CD14-positive monocyte (primary cell): ENCODE data around the gene SLCO2A1. TPM values are rescaled to one million over a fixed set of nuclear protein-coding genes. Genes with fewer than 3 reads are reported as not detected.

Experiments used
- DNase-seq, 3 donors: peaks; one replicate each; pipeline ENCODE4 v3.0.0-alpha.2; 2011 to 2022
- H2AFZ ChIP-seq: 2 replicates; pipeline ENCODE4 v1.6.0; 2012; ENCODE audit warnings: mild to moderate bottlenecking, low read depth, low read length, inconsistent platforms; ENCODE audit not compliant: insufficient read depth, poor library complexity, severe bottlenecking
- H3K27ac ChIP-seq, 2 donors: 1 replicate in 1 of 2; 2 replicates in 1 of 2; pipeline ENCODE4 v1.5.1; 2012 to 2013; ENCODE audit warnings: low read length in 2 of 2, control low read depth in 1 of 2, inconsistent platforms in 1 of 2, low read depth in 1 of 2, mild to moderate bottlenecking in 1 of 2
- H3K27me3 ChIP-seq, 2 donors: one replicate each; pipeline versions ENCODE4 v1.6.0 to v1.6.1; 2011 to 2013; ENCODE audit warnings: low read length in 2 of 2; ENCODE audit not compliant: control insufficient read depth in 2 of 2, insufficient read depth in 2 of 2
- H3K36me3 ChIP-seq, 2 donors: replicated peaks in 1 of 2; 1 replicate in 1 of 2; 2 replicates in 1 of 2; pipeline versions ENCODE4 v1.5.1 to v1.6.1; 2012 to 2013; ENCODE audit warnings: low read length in 2 of 2, control low read depth in 1 of 2, inconsistent platforms in 1 of 2, mild to moderate bottlenecking in 1 of 2; ENCODE audit not compliant: insufficient read depth in 2 of 2, control insufficient read depth in 1 of 2
- H3K4me1 ChIP-seq, 2 donors: 1 replicate in 1 of 2; 2 replicates in 1 of 2; pipeline versions ENCODE4 v1.5.1 to v1.6.1; 2012 to 2013; ENCODE audit warnings: low read length in 2 of 2, control low read depth in 1 of 2, inconsistent platforms in 1 of 2, mild to moderate bottlenecking in 1 of 2, moderate library complexity in 1 of 2; ENCODE audit not compliant: insufficient read depth in 2 of 2, control insufficient read depth in 1 of 2
- H3K4me2 ChIP-seq: replicated peaks from 2 replicates; pipeline ENCODE3; 2012; ENCODE audit warnings: low read length, moderate library complexity, mild to moderate bottlenecking; ENCODE audit not compliant: poor library complexity, severe bottlenecking; ENCODE audit errors: extremely low read depth
- H3K4me3 ChIP-seq, 3 experiments: fragments of 200-600 bp in 1 of 3; sonication (generic) in 1 of 3; replicated peaks in 1 of 3; 1 replicate in 2 of 3; 2 replicates in 1 of 3; pipeline ENCODE4 v1.5.1; 2011 to 2013; ENCODE audit warnings: low read length in 3 of 3, mild to moderate bottlenecking in 3 of 3, control low read depth in 2 of 3, low read depth in 2 of 3, inconsistent platforms in 1 of 3, moderate library complexity in 1 of 3
- H3K79me2 ChIP-seq: 2 replicates; pipeline ENCODE4 v1.6.0; 2012; ENCODE audit warnings: mild to moderate bottlenecking, control low read depth, inconsistent platforms, low read length, moderate library complexity; ENCODE audit not compliant: insufficient read depth
- H3K9ac ChIP-seq: 2 replicates; pipeline ENCODE4 v1.6.0; 2017; ENCODE audit warnings: low read length, mild to moderate bottlenecking; ENCODE audit not compliant: insufficient read depth, poor library complexity, severe bottlenecking
- H3K9me3 ChIP-seq, 2 donors: replicated peaks in 1 of 2; 1 replicate in 1 of 2; 2 replicates in 1 of 2; pipeline versions ENCODE4 v1.5.1 to v1.6.1; 2012 to 2013; ENCODE audit warnings: low read length in 2 of 2, control low read depth in 1 of 2; ENCODE audit not compliant: control insufficient read depth in 1 of 2, insufficient read depth in 1 of 2
- H4K20me1 ChIP-seq: 2 replicates; pipeline ENCODE4 v1.6.0; 2012; ENCODE audit warnings: mild to moderate bottlenecking, low read length, control low read depth, moderate library complexity; ENCODE audit not compliant: insufficient read depth
- H3K27ac Mint-ChIP-seq, 7 donors: one replicate each; pipeline ENCODE4 v1.8.0; 2020; ENCODE audit warnings: mild to moderate bottlenecking in 7 of 7, mixed read lengths in 7 of 7, moderate library complexity in 6 of 7, inconsistent platforms in 2 of 7
- H3K27me3 Mint-ChIP-seq, 3 donors: one replicate each; pipeline ENCODE4 v1.8.0; 2021 to 2022; ENCODE audit warnings: low read depth in 3 of 3, mild to moderate bottlenecking in 3 of 3, mixed read lengths in 3 of 3, moderate library complexity in 3 of 3, inconsistent platforms in 1 of 3
- H3K36me3 Mint-ChIP-seq, 2 donors: one replicate each; pipeline ENCODE4 v1.8.0; 2020; ENCODE audit warnings: mixed read lengths in 2 of 2, inconsistent platforms in 1 of 2, mild to moderate bottlenecking in 1 of 2
- H3K4me1 Mint-ChIP-seq: one replicate; pipeline ENCODE4 v1.8.0; 2020; ENCODE audit warnings: mild to moderate bottlenecking, mixed read lengths
- H3K4me3 Mint-ChIP-seq, 2 donors: one replicate each; pipeline ENCODE4 v1.8.0; 2020; ENCODE audit warnings: mild to moderate bottlenecking in 2 of 2, mixed read lengths in 2 of 2, moderate library complexity in 1 of 2
- H3K9me3 Mint-ChIP-seq, 7 donors: one replicate each; pipeline ENCODE4 v1.8.0; 2020 to 2022; ENCODE audit warnings: mixed read lengths in 7 of 7, mild to moderate bottlenecking in 6 of 7, moderate library complexity in 6 of 7, inconsistent platforms in 2 of 7
- CTCF ChIP-seq: fragments of 200-600 bp; IDR thresholded peaks from one replicate; pipeline ENCODE4 v1.8.0; 2022; ENCODE audit warnings: antibody characterized with exemption, mild to moderate bottlenecking
- WGBS: methylation state at CpG from one replicate; pipeline ENCODE4 v1.1.5; 2013; ENCODE audit warnings: missing lambda C conversion rate; ENCODE audit not compliant: insufficient coverage; 5-methylcytosine and 5-hydroxymethylcytosine counted together
- intact Hi-C, 2 donors: fragments of 100-400 bp; cut with micrococcal nuclease; formaldehyde crosslinking; loops; one replicate each; pipeline versions ENCODE4 v1.15.0 to v1.15.1; 2023
- polyA plus RNA-seq, 3 donors: library from polyadenylated mRNA; depleted of rRNA in 1 of 3; unstranded in 2 of 3; stranded (reverse) in 1 of 3; fragments of 300-500 nt in 2 of 3; fragments of >200 nt in 1 of 3; fragmentation: Illumina TruSeq in 2 of 3; gene quantifications; 1 replicate in 2 of 3; 2 replicates in 1 of 3; pipeline ENCODE4 v1.2.3, GENCODE V29; 2012 to 2021

SLCO2A1 gene
- polyA plus RNA-seq, 3 donors: 0.12 TPM; not detected in 2

- TF ChIP-seq CTCF: no peak
- H3K36me3 Mint-ChIP-seq: no peaks in the 10 kb centered on the region
- no peaks in the 10 kb centered on the region for H3K36me3 ChIP-seq
- 100% methylated on average over 1 of the region's 3 CpGs for WGBS
- no peaks in the 10 kb centered on the region for H3K79me2 ChIP-seq
- no peaks in the 10 kb centered on the region for H3K9me3 ChIP-seq
- H3K9ac ChIP-seq: no peak overlapping the region
- H3K4me3 Mint-ChIP-seq: no peak overlapping the region
- no peaks in the 10 kb centered on the region for H3K27me3 ChIP-seq
- peaks cover 0 to 3% (median 0%) of the 10 kb centered on the region in 7 donors for H3K9me3 Mint-ChIP-seq
- H2AFZ ChIP-seq: no peak overlapping the region
- no peak overlapping the region for H3K27ac Mint-ChIP-seq
- DNase-seq: no peak
- H3K4me1 ChIP-seq: no peaks in the 10 kb centered on the region
- no peaks in the 10 kb centered on the region for H3K4me1 Mint-ChIP-seq
- no peak overlapping the region for H3K4me3 ChIP-seq
- intact Hi-C loops: no loop called here
- no peak overlapping the region for H3K27ac ChIP-seq
- H4K20me1 ChIP-seq: no peaks in the 10 kb centered on the region
- H3K4me2 ChIP-seq: no peak overlapping the region
- H3K27me3 Mint-ChIP-seq: peaks cover 1 to 3% (median 2%) of the 10 kb centered on the region in 3 donors
Observed at GRCh38 chr3:134018406-134018805, 11.3 kb downstream of the SLCO2A1 start.

- Mint-ChIP-seq H3K4me3 (no peak overlapping the region), H3K4me1 (no peaks in the 10 kb centered on the region), H3K9me3 (peaks cover 0 to 3% (median 0%) of the 10 kb centered on the region in 7 donors), H3K27me3 (peaks cover 2 to 3% (median 3%) of the 10 kb centered on the region in 3 donors), H3K27ac (no peak overlapping the region), H3K36me3 (no peaks in the 10 kb centered on the region)
- no peak overlapping the region for H3K9ac ChIP-seq
- no peaks in the 10 kb centered on the region for H3K79me2 ChIP-seq
- WGBS: 100% methylated on average over 2 of the region's 5 CpGs
- intact Hi-C loops: no loop called here
- H3K27me3 ChIP-seq: no peaks in the 10 kb centered on the region
- H4K20me1 ChIP-seq: no peaks in the 10 kb centered on the region
- H2AFZ ChIP-seq: no peak overlapping the region
- TF ChIP-seq CTCF: no peak
- no peak overlapping the region for H3K27ac ChIP-seq
- no peaks in the 10 kb centered on the region for H3K4me1 ChIP-seq
- H3K4me2 ChIP-seq: no peak overlapping the region
- H3K36me3 ChIP-seq: no peaks in the 10 kb centered on the region
- no peaks in the 10 kb centered on the region for H3K9me3 ChIP-seq
- no peak for DNase-seq
- H3K4me3 ChIP-seq: no peak overlapping the region
Observed at GRCh38 chr3:134017490-134017889, 12.2 kb downstream of the SLCO2A1 start.
